ENCODE data around the gene PHTF2. TPM values are rescaled to one million over a fixed set of nuclear protein-coding genes. Genes with fewer than 3 reads are reported as not detected.
"Not testable (repeated sequence)": the region's sequence is repeated elsewhere in the genome, so short reads cannot be mapped to it uniquely, and the experiment has no call there.

Gene PHTF2
- total RNA-seq, 1 donor from 2014 or later = 14.5 TPM

DNA sequence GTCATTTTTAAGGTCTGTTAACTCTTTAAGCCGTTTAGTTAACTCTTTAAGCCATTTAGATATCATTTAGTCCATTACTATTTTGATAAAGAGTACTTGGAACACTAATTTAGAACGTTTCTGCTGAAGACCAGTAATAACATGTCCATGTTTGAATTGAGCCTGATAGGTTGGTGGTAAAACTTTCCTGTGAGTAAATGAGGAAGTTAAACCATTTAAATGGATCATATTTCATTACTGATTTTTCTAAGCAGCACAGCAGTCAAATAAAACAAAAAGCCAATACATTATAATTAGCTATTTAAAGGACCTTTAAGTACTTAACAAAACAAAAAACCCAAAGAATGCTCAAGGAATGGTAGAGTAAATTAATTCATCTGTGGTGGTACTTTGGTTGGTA, 29.4 kb downstream of the PHTF2 start:
- DNase-seq (ENCODE audit: low spot score) = no peak

DNA sequence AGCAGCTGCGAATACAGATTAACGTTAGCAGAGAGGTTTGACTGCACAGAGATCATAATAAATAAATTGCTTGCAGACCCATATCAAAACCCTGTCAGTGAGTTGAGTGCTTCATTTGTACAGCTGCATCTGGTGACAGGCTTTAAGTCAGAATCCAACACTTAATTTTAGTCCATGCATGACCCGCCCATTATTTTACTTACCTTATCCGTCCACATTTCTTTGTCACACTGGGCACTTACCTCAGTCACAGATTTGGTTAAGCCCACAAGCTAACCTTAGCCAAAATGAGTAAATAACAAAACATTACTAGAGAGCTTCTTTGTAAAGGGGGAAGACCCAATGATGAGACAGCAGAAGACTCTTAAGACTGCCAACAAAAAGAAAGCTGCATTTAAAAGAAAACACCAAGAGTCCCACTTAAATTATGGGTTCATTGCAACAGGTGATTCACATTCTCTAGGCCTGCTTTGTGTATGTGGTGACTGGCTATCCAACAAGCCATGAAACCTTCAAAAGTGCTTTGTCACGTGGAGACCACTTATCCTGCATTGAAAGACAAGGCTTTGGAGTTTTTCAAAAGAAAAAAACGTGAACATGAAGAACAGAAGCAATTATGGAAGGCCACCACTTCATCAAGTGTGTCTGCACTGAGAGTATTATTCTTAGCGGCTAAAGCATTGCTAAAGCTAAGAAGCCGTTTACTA, 32.2 kb downstream of the PHTF2 start:
- no peak for DNase-seq (ENCODE audit: low spot score)

DNA sequence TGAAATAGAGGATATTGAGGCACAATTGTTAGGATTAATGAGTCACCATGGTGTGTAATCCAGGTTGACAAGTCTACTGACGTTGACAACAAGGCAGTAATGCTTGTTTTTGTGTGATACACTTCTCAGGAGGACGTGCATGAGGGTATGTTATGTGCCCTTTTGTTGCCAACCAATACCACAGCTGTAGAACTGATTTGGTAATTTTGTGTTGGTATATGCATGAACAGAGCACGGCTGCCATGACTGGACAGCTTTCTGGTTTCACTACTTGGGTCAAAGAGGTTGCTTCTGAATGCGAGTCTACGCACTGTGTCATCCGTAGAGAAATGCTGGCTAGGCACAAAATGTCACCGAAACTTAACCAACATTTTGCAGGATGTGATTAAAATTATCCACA, 32.9 kb downstream of the PHTF2 start:
- DNase-seq (ENCODE audit: low spot score) = no peak

DNA sequence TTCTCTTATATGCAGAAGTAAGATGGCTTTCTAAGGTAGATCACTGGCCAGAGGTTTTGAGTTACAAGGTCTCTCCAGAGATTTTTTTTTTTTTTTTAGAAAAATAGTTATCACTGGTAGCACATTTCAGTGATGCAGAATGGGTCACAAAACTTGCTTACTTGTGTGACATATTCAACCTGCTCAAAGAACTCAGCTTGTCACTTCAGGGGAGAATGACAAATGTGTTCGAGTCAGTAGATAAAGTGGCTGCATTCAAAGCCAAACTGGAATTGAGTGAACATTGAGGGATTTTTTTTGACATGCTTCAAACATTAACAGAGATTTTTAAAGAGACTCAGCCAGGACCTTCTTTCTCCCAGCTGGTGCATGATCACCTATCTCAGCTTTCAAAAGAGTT, 33.4 kb downstream of the PHTF2 start:
- no peak for DNase-seq (ENCODE audit: low spot score)

DNA sequence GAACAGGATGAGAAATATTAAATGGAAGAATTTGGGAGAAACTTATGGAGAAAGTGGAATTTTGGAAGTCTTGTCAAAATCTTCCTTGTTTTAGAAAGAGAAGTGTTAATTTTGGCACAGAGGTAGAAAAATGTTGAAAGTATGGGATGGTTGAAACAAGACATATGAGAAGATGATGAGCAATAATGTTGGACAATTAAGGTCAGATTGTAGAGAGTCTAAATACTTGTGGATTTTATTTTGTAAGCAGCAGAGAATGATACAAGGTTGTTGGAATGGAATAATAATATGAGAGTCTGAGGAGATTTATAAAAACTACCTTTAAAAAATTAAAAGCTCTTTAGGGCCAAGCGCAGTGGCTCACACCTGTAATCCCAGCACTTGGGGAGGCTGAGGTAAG, 34.6 kb downstream of the PHTF2 start:
- DNase-seq (ENCODE audit: low spot score) = no peak

DNA sequence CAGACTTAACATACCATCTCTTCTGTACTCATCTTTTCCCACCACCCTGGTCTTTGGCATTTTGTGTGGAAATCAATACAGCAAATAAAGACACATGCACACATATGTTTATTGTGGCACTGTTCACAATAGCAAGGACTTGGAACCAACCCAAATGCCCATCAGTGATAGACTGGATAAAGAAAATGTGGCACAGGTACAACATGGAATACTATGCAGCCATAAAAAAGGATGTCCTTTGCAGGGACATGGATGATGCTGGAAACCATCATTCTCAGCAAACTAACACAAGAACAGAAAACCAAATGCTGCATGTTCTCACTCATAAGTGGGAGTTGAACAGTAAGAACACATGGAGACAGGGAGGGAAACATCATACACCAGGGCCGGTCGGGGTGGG, 37.9 kb downstream of the PHTF2 start:
- DNase-seq (ENCODE audit: low spot score) = not testable (repeated sequence)

DNA sequence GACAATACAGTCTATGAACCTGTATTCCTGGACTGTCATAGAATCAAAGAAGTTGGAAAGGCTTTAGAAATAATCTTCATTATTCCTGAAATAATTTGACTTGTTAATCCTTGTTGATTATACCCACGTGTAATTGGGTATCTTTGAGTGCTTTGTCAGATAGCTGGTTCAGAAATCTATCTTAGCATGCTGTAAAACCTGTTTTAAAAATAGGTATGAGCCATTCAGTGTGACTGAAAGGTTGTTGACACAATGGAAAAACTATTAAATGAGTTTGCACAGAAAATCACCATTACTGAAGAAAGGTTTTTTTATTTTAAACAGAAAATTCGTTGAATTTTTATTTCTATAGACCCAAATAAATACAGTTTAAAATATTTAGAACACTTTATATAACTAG, 38.7 kb downstream of the PHTF2 start:
- DNase-seq (ENCODE audit: low spot score) = no peak

DNA sequence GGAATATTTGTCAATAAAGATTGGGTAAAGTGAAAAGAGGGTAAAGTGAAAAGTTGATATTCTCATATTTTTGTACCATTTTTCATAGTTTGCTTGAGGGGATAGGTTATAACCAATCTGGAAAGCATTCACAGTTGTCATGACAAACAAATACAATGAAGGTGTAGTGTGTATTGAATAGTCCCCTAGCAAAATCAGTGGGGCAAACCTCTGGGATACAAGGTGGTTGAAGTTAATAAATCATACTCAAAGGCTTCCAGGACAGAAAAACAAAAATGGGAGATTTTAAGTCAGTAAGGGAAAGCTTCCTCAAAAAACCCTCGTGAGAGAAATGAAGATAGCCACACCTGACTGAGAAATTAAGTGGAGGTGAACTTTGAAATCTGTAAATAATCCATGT, 39.4 kb downstream of the PHTF2 start:
- DNase-seq (ENCODE audit: low spot score) = no peak

DNA sequence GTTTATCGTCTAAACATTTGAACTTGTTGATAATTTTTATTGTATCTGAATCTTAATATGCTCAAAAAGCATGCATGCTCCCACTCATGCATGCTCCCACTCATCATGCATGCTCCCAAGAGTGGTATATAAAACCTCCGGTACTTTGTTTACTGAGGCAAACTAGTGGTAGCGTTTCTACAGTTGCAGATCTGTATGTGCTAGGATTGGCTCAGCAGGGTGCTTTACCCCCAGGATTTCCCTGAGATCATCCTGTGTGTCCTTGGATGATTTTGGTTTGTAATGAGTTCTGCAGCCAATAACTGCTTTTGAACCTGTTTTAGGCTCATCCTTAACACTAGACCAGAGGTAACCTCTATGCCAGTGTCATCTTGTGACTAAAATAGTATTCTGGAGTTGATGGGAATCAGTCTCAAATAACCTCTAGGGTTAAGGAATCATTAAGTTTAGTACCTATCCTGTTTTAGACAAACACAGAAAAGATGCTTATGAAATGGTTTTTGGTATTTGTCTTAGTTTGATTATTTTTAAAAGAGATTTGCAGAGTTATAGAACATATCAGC, 40.4 kb downstream of the PHTF2 start:
- no peak for DNase-seq (ENCODE audit: low spot score)

DNA sequence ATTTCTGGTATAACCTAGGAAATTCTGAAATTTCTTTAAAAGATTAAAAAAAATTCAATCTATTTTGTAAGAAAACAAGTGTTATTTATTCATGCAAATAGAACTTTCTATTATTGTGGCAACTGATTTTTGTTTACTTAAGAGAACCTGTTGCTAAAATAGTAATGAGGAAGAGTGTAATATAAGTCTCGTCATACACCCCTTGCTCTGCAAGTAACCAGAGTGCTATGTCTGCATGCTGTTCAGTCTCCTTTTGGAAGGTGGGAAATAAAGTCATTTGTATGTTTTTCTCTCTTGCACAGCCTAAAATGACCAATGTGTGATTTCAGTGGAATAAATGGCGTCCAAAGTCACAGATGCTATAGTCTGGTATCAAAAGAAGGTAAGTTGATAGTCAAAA, 41.3 kb downstream of the PHTF2 start:
- DNase-seq (ENCODE audit: low spot score) = no peak

DNA sequence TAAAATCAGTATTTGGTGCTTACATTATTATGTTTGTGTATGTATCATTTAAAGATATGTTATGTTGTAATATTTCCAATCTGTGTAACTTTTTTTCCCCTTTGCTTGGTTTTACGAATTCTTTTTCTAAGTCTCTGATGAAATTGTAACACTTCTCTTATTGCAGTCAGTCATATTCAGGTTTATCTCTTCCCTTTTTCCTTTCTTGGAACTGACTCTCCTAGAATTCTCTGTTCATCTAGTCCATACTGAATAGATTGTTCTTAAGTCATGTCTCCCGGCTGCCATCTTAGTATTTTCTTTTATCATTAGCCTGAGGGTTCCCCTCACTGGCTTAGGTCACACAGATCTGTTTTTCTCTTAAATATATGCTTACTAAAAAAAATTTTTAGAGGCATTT, 44.6 kb downstream of the PHTF2 start:
- DNase-seq (ENCODE audit: low spot score) = no peak

DNA sequence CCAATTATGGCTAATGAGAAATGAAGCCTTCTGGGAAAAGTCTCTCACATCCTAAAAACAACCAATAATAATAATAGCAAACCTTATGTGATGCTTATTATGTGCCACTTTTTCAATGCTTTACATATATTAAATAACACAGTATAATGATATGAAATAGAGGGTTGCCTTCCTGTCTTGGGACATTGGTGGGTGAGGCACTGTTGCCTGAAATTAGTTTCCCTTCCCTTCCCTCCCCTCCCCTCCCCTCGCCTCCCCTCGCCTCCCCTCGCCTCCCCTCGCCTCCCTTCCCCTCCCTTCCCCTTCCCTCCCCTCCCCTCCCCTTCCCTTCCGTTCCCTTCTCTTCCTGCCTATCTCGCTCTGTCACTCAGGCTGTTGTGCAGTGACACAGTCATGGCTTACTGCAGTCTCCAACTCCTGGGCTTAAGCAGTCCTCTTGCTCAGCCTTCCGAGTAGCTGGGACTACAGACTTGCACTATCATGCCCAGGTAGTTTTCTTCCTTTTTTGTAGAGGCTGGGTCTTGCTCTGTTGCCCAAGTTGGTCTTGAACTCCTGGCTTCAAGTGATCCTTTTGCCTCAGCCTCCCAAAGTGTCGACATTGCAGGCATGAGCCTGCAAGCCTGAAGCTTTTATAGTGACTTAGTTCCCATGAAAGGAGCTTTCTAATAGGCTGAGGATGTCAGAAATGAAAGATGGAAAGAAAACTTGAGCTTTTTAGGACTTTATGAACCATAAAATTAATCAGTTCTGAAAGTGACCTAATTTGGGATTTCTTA, 47.9 kb downstream of the PHTF2 start:
- DNase-seq (ENCODE audit: low spot score) = no peak

DNA sequence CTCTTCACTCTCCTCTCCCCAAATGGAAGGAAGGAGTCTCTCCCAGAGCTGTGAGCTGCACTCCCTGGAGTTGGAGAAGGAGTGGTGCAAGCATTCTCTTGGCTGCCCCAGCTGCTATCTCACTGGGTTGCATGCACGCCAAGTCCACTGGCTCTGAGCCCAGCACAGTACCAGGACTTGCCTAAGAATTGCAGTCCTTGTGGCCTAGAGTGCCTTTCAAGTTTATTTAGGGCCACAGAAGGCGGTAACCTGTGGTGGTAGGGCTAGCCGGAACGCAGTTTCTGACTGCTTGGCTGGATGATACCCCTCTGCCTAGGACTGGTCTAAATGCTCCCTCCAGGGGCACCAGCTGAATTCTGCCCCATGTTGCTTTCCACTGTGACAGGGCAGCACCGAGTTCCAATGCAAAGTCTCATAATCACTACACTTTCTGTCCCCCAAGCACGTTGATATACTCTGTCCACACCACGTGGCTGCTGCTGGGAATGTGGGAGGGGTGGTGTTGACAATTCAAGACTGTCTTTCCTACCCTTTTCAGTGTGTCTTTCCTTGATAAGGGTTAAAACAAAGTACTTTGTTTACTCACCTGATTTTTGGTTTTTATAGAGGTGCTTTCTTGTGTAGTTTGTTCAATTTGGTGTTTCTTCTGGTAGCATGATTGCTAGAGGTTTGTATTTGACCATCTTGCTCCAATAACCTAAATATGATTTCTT, 57.0 kb downstream of the PHTF2 start:
- no peak for DNase-seq (ENCODE audit: low spot score)

DNA sequence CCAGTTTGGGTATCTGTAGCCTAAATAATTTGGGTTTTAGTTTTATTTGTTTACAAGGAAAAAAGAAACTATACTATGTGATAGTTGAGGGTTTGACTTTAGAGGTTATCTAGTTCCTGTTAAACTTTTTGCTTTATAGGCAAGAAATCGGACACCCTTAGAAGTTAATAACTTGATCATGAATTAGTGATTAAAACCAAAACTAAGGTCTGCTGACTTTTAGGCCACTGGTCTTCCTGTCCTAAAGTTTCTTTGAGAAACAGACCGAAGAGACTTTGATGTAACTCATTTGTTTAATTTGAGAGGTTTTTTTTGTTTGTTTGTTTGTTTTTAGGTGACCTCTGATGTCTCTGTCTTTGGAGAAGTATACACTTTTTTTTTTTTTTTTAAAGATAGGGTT, 59.7 kb downstream of the PHTF2 start:
- no peak for DNase-seq (ENCODE audit: low spot score)

DNA sequence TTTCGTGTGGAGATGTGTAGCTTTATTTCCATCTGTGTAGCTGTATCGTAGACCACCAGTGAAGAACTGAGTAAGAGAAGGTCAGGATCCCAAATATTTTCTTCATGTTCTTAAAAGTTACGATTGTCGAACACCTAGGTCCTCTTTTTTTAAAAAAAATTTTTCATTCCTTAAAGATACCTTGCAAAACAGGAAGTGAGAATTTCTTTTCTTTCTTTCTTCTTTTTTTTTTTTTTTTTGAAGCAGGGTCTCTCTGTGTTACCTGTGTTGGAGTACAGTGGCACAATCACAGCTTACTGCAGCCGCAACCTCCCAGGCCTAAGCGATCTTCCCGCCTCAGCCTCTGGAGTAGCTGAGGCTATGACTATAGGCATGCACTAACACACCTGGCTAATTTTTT, 60.8 kb downstream of the PHTF2 start:
- DNase-seq (ENCODE audit: low spot score) = no peak

DNA sequence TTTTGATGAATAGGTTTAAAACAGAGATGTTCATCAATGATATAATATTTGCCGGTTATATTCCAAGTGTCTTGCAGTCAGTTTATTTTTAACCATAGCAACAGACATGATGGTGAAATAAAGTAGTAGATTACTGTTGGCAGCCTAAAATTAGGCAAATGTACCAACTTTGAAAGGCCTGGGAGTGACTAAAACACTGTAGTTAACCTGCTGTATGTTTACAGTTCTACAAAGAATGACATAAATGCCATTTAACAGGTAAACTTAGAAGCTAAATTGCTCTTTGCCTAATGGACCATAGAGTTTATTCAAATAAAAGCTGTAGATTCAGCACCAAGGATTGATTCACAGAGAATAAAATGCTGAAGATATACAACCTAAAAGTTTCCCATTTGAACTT, 64.1 kb downstream of the PHTF2 start:
- no peak for DNase-seq (ENCODE audit: low spot score)

DNA sequence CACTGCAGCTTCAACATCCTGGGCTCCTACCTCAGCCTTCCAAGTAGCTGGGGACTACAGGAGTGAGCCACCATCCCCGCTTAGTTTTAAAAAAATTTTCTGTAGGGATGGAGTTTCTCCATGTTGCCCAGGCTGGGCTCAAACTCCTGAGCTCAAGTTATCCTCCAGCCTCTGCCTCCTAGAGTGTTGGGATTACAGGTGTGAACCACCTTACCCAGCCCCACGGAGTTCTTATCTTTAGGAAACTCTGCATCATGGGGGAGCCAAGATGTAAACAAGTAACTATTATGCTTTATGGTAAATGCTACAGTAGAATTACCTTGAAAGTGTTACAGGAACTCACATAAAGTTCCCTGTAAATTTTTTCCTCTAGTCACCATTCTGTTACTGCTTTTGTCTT, 65.3 kb downstream of the PHTF2 start:
- no peak for DNase-seq (ENCODE audit: low spot score)

DNA sequence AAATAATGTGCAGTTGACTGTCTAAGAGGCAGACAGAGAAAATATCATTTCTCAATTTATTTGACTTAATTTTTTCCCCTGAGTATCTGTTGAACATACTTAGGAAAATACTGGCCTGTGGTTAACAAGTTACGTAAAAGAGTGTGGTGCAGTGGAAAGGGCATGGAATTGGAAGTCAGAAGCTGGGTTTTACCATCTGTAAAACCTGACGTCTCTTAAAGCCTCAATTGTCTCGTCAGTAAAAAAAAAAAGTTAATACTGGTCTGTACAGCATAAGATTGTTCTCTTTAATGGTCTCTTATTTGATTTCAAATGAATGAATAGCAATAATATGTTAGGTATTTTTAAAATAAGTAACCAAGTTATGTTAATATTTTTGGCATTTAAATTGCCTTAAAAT, 67.8 kb downstream of the PHTF2 start:
- DNase-seq (ENCODE audit: low spot score) = no peak

DNA sequence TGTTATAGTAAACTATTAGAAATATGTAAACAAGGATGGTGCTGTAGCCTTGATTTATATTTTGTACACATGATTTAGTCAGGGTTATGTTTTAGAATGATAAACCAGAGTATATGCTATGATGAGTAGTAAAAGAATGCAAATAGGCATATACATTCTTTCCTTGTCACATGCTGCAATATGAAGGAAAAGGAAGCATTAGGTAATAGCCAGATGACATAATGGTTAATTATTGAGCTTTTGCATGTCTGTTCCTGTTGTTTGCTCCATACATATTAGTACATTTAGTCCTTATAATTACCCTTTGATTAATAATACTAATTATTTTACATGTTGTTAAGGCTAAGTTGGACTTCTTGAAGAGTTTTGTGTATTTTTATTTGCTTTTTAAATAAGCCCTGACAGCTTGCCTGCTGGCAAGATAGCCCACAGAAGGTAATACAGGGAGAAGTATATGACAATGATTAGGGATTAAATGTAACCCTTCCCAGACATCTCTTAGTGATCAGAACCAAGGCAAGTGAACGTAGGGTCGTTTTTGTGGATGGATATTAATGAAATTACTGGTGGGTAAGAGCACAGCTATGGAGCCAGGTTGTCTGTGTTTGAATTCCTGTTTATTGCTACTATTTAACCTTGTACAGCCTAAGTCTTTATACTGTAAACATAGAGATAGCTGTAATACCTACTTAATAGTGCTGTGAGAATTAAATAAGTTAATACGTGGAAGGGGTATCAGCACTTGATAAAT, 68.4 kb downstream of the PHTF2 start:
- DNase-seq (ENCODE audit: low spot score) = no peak

DNA sequence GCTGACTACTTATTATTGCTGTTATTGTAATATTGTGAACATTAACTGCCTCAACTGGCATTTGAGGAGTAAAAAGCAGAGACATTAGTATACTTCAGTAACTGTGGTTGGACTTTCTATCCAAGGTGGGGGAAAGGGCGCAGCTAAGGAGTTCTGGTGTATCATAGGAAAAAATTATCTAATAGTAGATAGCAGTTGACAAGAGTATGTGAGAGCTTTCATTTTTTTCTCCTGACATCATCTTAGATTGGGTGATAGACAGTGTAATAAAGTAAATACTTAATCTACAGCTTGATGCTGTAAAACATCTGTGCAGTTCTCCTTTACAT, 68.9 kb downstream of the PHTF2 start:
- no peak for DNase-seq (ENCODE audit: low spot score)

DNA sequence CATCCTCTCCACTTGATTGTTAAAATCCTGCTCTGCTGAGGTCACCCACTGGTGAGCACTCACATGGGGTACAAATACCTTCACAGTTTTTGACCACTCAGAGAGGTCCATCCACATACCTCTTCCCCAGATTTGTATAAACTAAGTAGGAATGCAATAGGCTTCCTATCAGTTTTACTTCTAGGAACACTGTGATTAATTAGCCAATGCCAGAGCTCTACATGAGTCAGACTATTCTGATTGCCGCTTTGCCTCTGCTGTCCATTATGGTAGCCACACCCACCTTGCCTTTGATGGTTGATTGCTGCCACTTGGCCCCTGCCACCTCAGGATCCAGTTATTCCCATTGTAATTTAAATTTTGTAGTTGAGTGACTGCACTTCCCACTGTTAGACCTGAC, 73.7 kb downstream of the PHTF2 start:
- not testable (repeated sequence) for DNase-seq (ENCODE audit: low spot score)

Measured in mesenteric fat pad (tissue), 1 donor.